Measurements from ENCODE around the gene DGKH.

Gene DGKH, protein sequence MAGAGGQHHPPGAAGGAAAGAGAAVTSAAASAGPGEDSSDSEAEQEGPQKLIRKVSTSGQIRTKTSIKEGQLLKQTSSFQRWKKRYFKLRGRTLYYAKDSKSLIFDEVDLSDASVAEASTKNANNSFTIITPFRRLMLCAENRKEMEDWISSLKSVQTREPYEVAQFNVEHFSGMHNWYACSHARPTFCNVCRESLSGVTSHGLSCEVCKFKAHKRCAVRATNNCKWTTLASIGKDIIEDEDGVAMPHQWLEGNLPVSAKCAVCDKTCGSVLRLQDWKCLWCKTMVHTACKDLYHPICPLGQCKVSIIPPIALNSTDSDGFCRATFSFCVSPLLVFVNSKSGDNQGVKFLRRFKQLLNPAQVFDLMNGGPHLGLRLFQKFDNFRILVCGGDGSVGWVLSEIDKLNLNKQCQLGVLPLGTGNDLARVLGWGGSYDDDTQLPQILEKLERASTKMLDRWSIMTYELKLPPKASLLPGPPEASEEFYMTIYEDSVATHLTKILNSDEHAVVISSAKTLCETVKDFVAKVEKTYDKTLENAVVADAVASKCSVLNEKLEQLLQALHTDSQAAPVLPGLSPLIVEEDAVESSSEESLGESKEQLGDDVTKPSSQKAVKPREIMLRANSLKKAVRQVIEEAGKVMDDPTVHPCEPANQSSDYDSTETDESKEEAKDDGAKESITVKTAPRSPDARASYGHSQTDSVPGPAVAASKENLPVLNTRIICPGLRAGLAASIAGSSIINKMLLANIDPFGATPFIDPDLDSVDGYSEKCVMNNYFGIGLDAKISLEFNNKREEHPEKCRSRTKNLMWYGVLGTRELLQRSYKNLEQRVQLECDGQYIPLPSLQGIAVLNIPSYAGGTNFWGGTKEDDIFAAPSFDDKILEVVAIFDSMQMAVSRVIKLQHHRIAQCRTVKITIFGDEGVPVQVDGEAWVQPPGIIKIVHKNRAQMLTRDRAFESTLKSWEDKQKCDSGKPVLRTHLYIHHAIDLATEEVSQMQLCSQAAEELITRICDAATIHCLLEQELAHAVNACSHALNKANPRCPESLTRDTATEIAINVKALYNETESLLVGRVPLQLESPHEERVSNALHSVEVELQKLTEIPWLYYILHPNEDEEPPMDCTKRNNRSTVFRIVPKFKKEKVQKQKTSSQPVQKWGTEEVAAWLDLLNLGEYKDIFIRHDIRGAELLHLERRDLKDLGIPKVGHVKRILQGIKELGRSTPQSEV

DNA sequence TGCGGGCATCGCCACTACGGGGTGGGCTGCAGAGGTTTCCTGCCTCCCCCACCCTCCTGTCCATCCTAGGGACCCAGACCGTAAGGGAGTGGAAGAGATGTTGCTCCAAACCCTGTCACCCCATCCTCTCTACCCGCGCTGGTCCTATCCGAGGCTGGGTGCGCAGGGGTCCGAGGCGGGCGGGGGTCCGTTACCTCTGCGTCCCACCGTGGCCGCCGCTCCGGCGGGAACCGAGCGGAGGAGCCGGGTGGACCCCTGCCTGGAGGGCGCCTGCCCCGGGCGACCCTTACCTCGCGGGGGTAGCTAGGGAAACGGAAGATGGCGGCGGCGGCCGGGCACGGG is at the start of gene DGKH:
TSS of gene DGKH (plus strand) at position 307 of the 342 bp plus-strand sequence. CDS start 126 bp downstream, outside the sequence.
- no peaks in the 10 kb centered on the region for H3K36me3 ChIP-seq (ENCODE audit: control insufficient read depth, insufficient read depth, low read length)
- peak within 1 kb of the TSS; percentile 90 for H3K4me3 ChIP-seq (ENCODE audit: low read depth, low read length)
- no peaks in the 10 kb centered on the region for H3K9me3 ChIP-seq (ENCODE audit: control insufficient read depth, insufficient read depth, low read length)
- H3K4me1 ChIP-seq (ENCODE audit: control insufficient read depth, insufficient read depth, low read length): no peaks in the 10 kb centered on the region
- H3K27me3 ChIP-seq (ENCODE audit: control insufficient read depth, insufficient read depth, low read length): peaks cover 36% of the 10 kb centered on the region
- peak within 1 kb of the TSS; percentile 82 for H3K9ac ChIP-seq (ENCODE audit: low read depth, low read length)

DNA sequence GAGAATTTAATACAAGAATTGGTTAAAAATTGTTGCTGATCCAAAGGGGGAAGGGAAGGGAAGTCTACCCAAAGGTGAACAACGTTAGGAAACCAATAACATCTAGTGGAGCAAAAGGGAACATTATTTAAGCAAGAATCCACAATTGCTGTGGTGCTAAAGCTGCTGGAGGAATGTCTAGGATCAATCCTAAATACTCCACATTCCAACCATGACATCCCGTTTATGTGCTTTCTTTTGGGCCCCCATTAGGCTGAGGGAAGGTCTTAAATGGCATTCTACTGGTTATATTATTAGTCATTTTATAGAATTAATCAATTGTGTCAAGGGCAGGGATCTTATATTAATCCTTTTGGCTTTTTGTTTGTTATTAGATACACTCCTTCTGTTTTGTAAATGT is 47.6 kb upstream of the DGKH start:
- no peaks in the 10 kb centered on the region for H3K36me3 ChIP-seq (ENCODE audit: control insufficient read depth, insufficient read depth, low read length)
- H3K27me3 ChIP-seq (ENCODE audit: control insufficient read depth, insufficient read depth, low read length): no peaks in the 10 kb centered on the region
- peaks cover 5% of the 10 kb centered on the region for H3K4me1 ChIP-seq (ENCODE audit: control insufficient read depth, insufficient read depth, low read length)
- no peaks in the 10 kb centered on the region for H3K9me3 ChIP-seq (ENCODE audit: control insufficient read depth, insufficient read depth, low read length)
- no peak overlapping the region for H3K4me3 ChIP-seq (ENCODE audit: low read depth, low read length)
- no peak overlapping the region for H3K9ac ChIP-seq (ENCODE audit: low read depth, low read length)

DNA sequence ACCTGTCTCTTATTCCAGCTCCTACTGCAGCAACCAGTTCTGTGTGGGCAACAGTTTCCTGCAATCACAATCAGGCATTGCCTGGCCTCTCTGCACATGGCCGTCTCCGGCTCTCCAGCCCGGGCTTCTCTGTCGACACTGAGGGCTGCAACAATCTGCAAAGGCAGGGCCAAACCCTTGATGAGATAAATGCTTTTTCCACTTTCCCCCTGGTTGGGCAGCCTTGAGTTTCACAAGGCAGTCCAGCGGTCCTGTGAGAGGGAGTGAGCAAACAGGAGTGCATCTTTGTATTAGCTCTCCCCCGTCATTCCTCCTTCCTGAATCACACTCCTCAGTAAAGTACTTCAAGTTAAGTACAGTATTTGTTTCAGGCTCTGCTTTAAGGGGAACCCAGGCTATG is 46.9 kb upstream of the DGKH start:
- H3K9me3 ChIP-seq (ENCODE audit: control insufficient read depth, insufficient read depth, low read length): no peaks in the 10 kb centered on the region
- H3K4me3 ChIP-seq (ENCODE audit: low read depth, low read length): no peak overlapping the region
- peaks cover 5% of the 10 kb centered on the region for H3K4me1 ChIP-seq (ENCODE audit: control insufficient read depth, insufficient read depth, low read length)
- H3K27me3 ChIP-seq (ENCODE audit: control insufficient read depth, insufficient read depth, low read length): no peaks in the 10 kb centered on the region
- no peaks in the 10 kb centered on the region for H3K36me3 ChIP-seq (ENCODE audit: control insufficient read depth, insufficient read depth, low read length)
- no peak overlapping the region for H3K9ac ChIP-seq (ENCODE audit: low read depth, low read length)

DNA sequence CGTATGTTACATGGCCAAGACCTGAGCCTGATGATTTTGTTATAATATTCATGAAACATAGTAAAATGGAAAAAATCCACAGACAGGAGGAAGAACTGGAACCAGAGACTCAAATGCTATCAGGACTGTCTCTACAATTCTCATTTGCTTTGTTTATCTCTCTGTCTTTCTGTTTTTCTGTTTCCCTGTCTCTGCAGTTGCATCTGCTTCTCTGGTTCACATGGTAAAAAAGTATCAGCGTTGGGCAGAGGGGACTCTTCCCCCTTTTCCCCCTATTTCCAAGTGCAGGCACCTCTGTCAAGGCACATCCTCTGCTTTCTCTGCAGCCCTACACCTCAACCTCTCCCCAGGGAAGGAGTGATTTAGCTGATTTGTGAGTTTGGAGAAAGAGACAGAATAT is 46.4 kb upstream of the DGKH start:
- no peak overlapping the region for H3K9ac ChIP-seq (ENCODE audit: low read depth, low read length)
- H3K4me1 ChIP-seq (ENCODE audit: control insufficient read depth, insufficient read depth, low read length): peaks cover 5% of the 10 kb centered on the region
- H3K36me3 ChIP-seq (ENCODE audit: control insufficient read depth, insufficient read depth, low read length): no peaks in the 10 kb centered on the region
- H3K9me3 ChIP-seq (ENCODE audit: control insufficient read depth, insufficient read depth, low read length): no peaks in the 10 kb centered on the region
- no peak overlapping the region for H3K4me3 ChIP-seq (ENCODE audit: low read depth, low read length)
- H3K27me3 ChIP-seq (ENCODE audit: control insufficient read depth, insufficient read depth, low read length): no peaks in the 10 kb centered on the region

DNA sequence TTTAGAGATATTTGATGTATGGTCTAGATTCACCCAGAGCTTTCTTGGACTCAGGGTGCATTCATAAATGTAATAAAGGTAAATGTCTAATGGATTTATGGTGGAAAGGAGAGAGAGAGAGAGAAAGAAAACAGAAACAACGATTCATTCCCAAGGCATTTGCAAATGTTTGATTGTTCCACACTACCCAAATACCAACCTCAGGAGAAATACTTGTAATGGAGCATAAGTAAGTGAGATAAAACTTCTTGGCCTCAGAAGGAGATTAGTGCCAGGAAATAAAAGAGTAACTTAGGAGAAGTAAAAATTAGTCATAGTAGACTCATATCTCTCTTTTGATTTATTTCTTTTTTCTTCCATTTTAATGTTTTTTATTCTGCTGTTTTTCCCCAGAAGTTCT is 40.6 kb upstream of the DGKH start:
- Histone ChIP-seq H3K9me3 (ENCODE audit: control insufficient read depth, insufficient read depth, low read length) (no peaks in the 10 kb centered on the region), H3K4me1 (ENCODE audit: control insufficient read depth, insufficient read depth, low read length) (peaks cover 7% of the 10 kb centered on the region), H3K36me3 (ENCODE audit: control insufficient read depth, insufficient read depth, low read length) (no peaks in the 10 kb centered on the region), H3K27me3 (ENCODE audit: control insufficient read depth, insufficient read depth, low read length) (no peaks in the 10 kb centered on the region), H3K9ac (ENCODE audit: low read depth, low read length) (no peak overlapping the region), H3K4me3 (ENCODE audit: low read depth, low read length) (no peak overlapping the region)

DNA sequence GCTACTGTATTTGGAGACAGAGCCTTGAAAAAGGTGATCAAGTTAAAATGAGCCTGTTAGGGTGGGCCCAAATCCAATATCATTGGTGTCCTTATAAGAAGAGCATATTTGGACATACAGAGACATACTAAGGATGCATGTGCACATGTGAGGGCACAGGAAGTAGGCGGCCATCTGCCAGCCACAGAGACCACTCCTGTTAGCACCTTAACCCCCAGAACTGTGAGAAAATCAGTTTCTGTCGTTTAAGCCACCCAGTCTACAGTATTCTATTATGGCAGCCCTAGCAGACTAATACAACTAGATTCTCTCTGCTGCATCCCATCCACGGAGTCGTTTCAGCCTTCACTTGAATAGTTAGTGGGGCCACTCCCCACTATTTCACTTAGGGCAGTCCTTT is 39.4 kb upstream of the DGKH start:
- H3K4me1 ChIP-seq (ENCODE audit: control insufficient read depth, insufficient read depth, low read length): peaks cover 7% of the 10 kb centered on the region
- no peaks in the 10 kb centered on the region for H3K9me3 ChIP-seq (ENCODE audit: control insufficient read depth, insufficient read depth, low read length)
- no peak overlapping the region for H3K4me3 ChIP-seq (ENCODE audit: low read depth, low read length)
- H3K27me3 ChIP-seq (ENCODE audit: control insufficient read depth, insufficient read depth, low read length): no peaks in the 10 kb centered on the region
- H3K9ac ChIP-seq (ENCODE audit: low read depth, low read length): no peak overlapping the region
- H3K36me3 ChIP-seq (ENCODE audit: control insufficient read depth, insufficient read depth, low read length): no peaks in the 10 kb centered on the region

DNA sequence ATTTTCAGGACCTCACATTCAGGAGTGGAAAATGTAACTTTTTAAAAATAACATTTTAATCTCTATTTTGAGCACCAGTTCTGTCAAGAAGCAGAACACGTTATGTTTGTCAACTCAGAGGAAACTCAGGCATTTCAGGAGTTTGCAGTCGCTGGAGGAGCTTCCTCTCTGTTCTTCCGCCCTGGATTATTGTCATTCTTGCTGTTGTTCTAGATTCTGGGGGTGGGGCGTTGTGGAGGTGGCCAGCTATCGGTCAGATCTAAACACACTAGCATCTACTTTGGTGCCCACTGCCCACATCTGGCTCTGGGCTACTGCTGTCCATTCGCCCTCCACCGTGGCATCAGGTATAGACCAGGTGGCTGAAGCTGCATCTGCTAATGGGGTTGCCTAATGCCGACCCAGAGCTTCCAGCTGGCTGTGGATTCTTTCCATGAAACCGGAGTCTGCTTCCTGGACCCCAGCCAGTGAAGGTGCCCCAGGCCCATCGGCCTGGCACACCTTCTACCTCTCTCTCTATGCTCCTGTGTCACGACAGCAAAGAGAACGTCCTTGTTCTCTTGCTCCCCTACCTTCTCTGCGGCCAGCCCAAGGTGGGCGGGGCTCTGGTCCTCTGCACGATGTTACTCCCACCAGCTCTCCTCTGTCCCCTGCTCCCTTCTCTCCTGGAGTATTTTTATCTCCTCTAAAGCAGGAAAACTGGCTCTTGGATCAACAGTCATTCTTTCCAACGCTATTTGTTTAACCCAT is 36.7 kb upstream of the DGKH start:
- Histone ChIP-seq H3K4me3 (ENCODE audit: low read depth, low read length) (peak overlapping the region; percentile 14), H3K9ac (ENCODE audit: low read depth, low read length) (no peak overlapping the region), H3K27me3 (ENCODE audit: control insufficient read depth, insufficient read depth, low read length) (no peaks in the 10 kb centered on the region)

DNA sequence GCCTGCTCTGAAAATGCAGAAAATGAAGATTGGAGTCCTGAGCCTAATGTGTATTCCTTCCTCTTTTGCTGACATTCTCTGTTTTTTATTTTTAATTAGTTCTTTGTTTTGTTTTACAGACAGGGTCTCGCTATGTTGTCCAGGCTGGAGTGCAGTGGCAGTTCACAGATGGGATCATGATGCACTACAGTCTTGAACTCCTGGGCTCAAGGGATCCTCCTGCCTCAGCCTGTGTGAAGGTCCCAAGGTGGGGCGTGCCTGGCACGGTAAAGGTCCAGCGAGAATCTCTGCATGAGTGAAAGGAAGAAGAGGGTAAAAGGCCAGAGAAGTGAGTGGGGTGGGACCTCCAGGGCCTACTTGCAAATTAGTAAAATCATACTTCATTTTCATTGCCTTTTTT is 34.3 kb upstream of the DGKH start:
- H3K27me3 ChIP-seq (ENCODE audit: control insufficient read depth, insufficient read depth, low read length): no peaks in the 10 kb centered on the region
- H3K4me1 ChIP-seq (ENCODE audit: control insufficient read depth, insufficient read depth, low read length): peaks cover 7% of the 10 kb centered on the region
- H3K9me3 ChIP-seq (ENCODE audit: control insufficient read depth, insufficient read depth, low read length): no peaks in the 10 kb centered on the region
- no peaks in the 10 kb centered on the region for H3K36me3 ChIP-seq (ENCODE audit: control insufficient read depth, insufficient read depth, low read length)
- H3K9ac ChIP-seq (ENCODE audit: low read depth, low read length): no peak overlapping the region
- no peak overlapping the region for H3K4me3 ChIP-seq (ENCODE audit: low read depth, low read length)

More for the DNA sequence above, 36.7 kb upstream of the DGKH start:
- Histone ChIP-seq H3K4me1 (ENCODE audit: control insufficient read depth, insufficient read depth, low read length) (peaks cover 7% of the 10 kb centered on the region), H3K9me3 (ENCODE audit: control insufficient read depth, insufficient read depth, low read length) (no peaks in the 10 kb centered on the region), H3K36me3 (ENCODE audit: control insufficient read depth, insufficient read depth, low read length) (no peaks in the 10 kb centered on the region)

DNA sequence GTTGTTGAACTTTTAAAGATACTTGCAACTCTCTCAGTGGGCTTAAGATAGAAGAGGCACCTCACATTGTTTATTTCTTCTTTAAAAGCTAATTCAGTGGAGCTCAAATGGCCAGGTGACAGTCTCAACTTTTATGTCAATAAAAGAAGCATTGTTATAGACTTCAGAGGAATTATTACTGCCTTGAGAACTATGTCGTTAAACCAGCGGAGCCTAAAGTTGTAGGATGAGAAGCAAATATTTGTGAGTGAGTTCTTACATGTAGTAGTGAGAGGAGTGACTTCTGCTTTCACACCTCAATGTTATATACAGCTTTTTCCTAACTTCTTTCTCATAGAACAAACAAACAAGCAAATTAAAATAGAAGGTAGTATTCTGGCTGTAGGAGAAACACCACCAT is 31.2 kb upstream of the DGKH start:
- Histone ChIP-seq H3K9ac (ENCODE audit: low read depth, low read length) (no peak overlapping the region), H3K27me3 (ENCODE audit: control insufficient read depth, insufficient read depth, low read length) (no peaks in the 10 kb centered on the region), H3K4me3 (ENCODE audit: low read depth, low read length) (no peak overlapping the region), H3K9me3 (ENCODE audit: control insufficient read depth, insufficient read depth, low read length) (no peaks in the 10 kb centered on the region), H3K36me3 (ENCODE audit: control insufficient read depth, insufficient read depth, low read length) (no peaks in the 10 kb centered on the region), H3K4me1 (ENCODE audit: control insufficient read depth, insufficient read depth, low read length) (no peaks in the 10 kb centered on the region)

DNA sequence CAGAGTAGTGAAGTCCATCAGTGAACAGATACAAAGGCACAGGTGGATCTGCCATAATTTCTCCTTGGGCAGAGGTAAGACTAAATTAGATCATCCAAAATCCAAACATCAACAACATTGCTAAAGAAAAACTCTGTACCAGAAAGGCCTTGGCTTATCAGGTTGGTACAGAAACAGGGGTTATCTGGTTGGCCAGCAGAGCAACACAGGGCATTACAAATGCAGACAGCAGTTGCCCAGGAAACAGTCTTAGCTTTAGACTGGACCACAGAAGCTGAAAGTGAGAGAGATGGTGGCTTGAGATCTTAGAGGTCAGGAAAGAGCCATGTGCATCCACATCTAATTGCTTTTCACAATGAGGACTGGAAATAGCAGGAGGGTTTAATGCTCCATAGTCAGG is 26.6 kb upstream of the DGKH start:
- Histone ChIP-seq H3K4me3 (ENCODE audit: low read depth, low read length) (no peak overlapping the region), H3K9ac (ENCODE audit: low read depth, low read length) (no peak overlapping the region), H3K36me3 (ENCODE audit: control insufficient read depth, insufficient read depth, low read length) (no peaks in the 10 kb centered on the region), H3K27me3 (ENCODE audit: control insufficient read depth, insufficient read depth, low read length) (no peaks in the 10 kb centered on the region), H3K9me3 (ENCODE audit: control insufficient read depth, insufficient read depth, low read length) (no peaks in the 10 kb centered on the region), H3K4me1 (ENCODE audit: control insufficient read depth, insufficient read depth, low read length) (no peaks in the 10 kb centered on the region)

DNA sequence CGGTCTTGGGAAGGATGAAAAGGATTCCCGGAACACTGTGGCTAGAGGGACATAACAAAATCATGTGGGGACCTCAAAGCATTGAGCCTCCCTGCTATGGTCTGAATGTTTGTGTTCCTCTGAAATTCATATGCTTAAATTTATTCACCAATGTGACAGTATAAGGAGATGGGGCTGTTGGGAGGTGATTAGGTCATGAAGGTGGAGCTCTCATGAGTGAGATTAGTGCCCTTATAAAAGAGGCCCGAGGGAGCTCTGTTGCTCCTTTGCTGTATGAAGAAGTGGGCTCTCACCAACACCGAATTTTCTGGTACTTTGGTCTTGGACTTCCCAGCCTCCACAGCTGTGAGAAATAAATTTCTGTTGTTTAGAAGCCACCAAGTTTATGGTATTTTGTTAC is 26.1 kb upstream of the DGKH start:
- Histone ChIP-seq H3K9me3 (ENCODE audit: control insufficient read depth, insufficient read depth, low read length) (no peaks in the 10 kb centered on the region), H3K4me1 (ENCODE audit: control insufficient read depth, insufficient read depth, low read length) (no peaks in the 10 kb centered on the region), H3K27me3 (ENCODE audit: control insufficient read depth, insufficient read depth, low read length) (no peaks in the 10 kb centered on the region), H3K9ac (ENCODE audit: low read depth, low read length) (no peak overlapping the region), H3K36me3 (ENCODE audit: control insufficient read depth, insufficient read depth, low read length) (no peaks in the 10 kb centered on the region), H3K4me3 (ENCODE audit: low read depth, low read length) (no peak overlapping the region)
